HL-60 (cell line): ENCODE data around the gene PCID2.

Source experiments
- DNase-seq, 2 experiments: peaks; one replicate each; pipeline ENCODE4 v3.0.0-alpha.2; 2010 to 2020; ENCODE audit warnings: low read depth in 1 of 2, low spot score in 1 of 2
- H3K27ac ChIP-seq: fragments of 250-450 bp; sonication (Bioruptor Pico); replicated peaks from 2 replicates; pipeline ENCODE4 v1.5.1; 2020; ENCODE audit warnings: mild to moderate bottlenecking, moderate library complexity
- H3K27me3 ChIP-seq: fragments of 250-450 bp; sonication (Bioruptor Pico); 2 replicates; pipeline ENCODE4 v1.5.1; 2021; ENCODE audit warnings: mild to moderate bottlenecking, moderate library complexity; ENCODE audit not compliant: insufficient read depth, poor library complexity, severe bottlenecking
- H3K4me3 ChIP-seq: replicated peaks from 2 replicates; pipeline ENCODE4 v1.5.1; 2011; ENCODE audit warnings: mild to moderate bottlenecking, control low read depth, low read length; ENCODE audit not compliant: insufficient read depth
- CTCF ChIP-seq: IDR thresholded peaks from one replicate; pipeline ENCODE4 v1.5.1; 2011; ENCODE audit warnings: low read length, control low read depth, inconsistent platforms; ENCODE audit not compliant: insufficient read depth
- GABPA ChIP-seq: IDR thresholded peaks from 2 replicates; pipeline ENCODE4 v1.6.1; 2012; ENCODE audit warnings: low read depth
- POLR2AphosphoS5 ChIP-seq: IDR thresholded peaks from 2 replicates; pipeline ENCODE4 v1.6.1; 2012; ENCODE audit warnings: low read depth
- SPI1 ChIP-seq: IDR thresholded peaks from 2 replicates; pipeline ENCODE4 v1.6.1; 2012; ENCODE audit warnings: low read depth, mild to moderate bottlenecking, borderline replicate concordance
- TF ChIP-seq, protein P1 (sequence below): IDR thresholded peaks from 2 replicates; pipeline ENCODE4 v1.6.1; 2012; ENCODE audit warnings: low read depth; ENCODE audit not compliant: insufficient replicate concordance

PCID2 gene

GRCh38 chr13:113137691-113138298, 70.7 kb downstream of the PCID2 start:
- DNase-seq: no peak
- H3K4me3 ChIP-seq: no peak overlapping the region
- H3K27ac ChIP-seq: no peak overlapping the region
- H3K27me3 ChIP-seq: no peaks in the 10 kb centered on the region
- no peak for TF ChIP-seq POLR2AphosphoS5
- TF ChIP-seq, protein P1, sequence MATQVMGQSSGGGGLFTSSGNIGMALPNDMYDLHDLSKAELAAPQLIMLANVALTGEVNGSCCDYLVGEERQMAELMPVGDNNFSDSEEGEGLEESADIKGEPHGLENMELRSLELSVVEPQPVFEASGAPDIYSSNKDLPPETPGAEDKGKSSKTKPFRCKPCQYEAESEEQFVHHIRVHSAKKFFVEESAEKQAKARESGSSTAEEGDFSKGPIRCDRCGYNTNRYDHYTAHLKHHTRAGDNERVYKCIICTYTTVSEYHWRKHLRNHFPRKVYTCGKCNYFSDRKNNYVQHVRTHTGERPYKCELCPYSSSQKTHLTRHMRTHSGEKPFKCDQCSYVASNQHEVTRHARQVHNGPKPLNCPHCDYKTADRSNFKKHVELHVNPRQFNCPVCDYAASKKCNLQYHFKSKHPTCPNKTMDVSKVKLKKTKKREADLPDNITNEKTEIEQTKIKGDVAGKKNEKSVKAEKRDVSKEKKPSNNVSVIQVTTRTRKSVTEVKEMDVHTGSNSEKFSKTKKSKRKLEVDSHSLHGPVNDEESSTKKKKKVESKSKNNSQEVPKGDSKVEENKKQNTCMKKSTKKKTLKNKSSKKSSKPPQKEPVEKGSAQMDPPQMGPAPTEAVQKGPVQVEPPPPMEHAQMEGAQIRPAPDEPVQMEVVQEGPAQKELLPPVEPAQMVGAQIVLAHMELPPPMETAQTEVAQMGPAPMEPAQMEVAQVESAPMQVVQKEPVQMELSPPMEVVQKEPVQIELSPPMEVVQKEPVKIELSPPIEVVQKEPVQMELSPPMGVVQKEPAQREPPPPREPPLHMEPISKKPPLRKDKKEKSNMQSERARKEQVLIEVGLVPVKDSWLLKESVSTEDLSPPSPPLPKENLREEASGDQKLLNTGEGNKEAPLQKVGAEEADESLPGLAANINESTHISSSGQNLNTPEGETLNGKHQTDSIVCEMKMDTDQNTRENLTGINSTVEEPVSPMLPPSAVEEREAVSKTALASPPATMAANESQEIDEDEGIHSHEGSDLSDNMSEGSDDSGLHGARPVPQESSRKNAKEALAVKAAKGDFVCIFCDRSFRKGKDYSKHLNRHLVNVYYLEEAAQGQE: no peak
- no peak for TF ChIP-seq CTCF
- TF ChIP-seq SPI1: no peak
- no peak for TF ChIP-seq GABPA

GRCh38 chr13:113135281-113135760, 73.1 kb downstream of the PCID2 start:
- Histone ChIP-seq H3K27me3 (peaks cover 2% of the 10 kb centered on the region), H3K4me3 (no peak overlapping the region), H3K27ac (no peak overlapping the region)
- DNase-seq: no peak
- TF ChIP-seq GABPA (no peak), SPI1 (no peak), CTCF (no peak), POLR2AphosphoS5 (no peak)
- TF ChIP-seq, protein P1: no peak

DNA sequence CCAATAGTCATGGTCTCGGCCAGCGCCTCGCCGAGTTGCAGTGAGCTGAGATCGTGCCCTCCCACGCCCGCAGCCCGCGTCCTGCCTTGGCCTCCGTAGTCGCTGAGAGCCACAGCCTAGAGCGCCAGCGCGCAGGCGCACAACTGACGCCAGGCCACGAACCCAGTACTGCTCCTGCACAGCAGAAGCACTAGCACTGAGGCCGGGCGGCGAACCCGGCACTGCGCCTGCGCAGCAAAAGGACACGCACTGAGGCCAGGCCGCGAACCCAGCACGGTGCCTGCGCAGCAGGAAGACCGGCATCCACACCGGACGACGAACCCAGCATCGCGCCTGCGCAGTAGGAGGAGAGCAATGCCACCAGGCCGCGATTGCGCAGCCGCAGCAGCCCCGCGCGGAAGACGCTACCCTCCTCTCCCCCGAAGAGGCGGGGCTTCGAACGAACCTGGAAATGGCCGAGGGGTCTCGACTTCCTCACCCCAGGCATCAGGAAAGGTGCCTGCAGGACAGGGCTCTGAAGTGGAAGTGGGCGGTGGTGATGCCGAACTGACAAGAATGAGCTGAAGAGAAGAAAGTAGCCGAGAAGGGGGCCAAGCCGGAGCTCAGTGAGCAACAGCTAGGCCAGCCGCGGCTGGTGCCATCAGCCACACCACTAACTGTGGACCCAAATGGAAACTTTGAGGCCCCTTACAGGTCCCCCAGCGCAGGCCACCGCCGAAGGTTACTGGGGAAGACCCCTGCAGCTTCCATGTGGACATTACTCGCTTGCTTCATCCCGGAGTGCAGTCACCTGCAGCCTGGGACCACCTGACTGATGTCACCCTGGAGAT, 78.3 kb downstream of the PCID2 start:
- no peak overlapping the region for H3K27ac ChIP-seq
- peaks cover 8% of the 10 kb centered on the region for H3K27me3 ChIP-seq
- no peak for DNase-seq
- no peak overlapping the region for H3K4me3 ChIP-seq
- TF ChIP-seq CTCF (no peak), SPI1 (no peak), POLR2AphosphoS5 (no peak)
